ENCODE results near the gene ARPC4. TPM values are rescaled to one million over a fixed set of nuclear protein-coding genes. Genes with fewer than 3 reads are reported as not detected.
A peak's percentile ranks its signal among the peaks of the same experiment; 100 is the strongest.
"Not testable (repeated sequence)": the region's sequence is repeated elsewhere in the genome, so short reads cannot be mapped to it uniquely, and the experiment has no call there.

Gene ARPC4
- total RNA-seq, 4 donors from 2014 or later, result 96.3 to 169 (median 125) TPM

DNA sequence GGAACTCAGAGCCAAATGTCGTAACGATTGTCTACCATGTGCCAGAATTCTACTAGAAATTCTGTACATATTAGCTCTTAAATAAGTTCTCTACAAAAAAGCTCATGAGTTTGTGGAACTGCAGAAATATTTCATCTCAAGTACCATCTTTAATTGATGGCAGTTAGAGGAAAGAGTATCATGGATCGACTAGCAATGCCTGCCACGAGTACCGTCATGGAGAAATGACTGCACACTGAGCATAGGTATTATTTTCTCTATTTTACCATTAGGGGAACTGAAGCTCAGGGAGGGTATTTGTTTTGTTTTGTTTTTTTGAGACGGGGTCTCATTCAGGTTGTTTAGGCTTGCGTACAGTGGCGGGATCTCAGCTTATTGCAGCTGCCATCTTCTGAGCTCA is 48.1 kb downstream of the ARPC4 start:
- Histone ChIP-seq H3K4me1 (peaks cover 0 to 16% (median 9%) of the 10 kb centered on the region in 4 donors), H3K27me3 (no peaks in the 10 kb centered on the region), H3K27ac (no peak overlapping the region), H3K36me3 (peaks cover 0 to 57% (median 15%) of the 10 kb centered on the region in 3 donors), H3K9me3 (no peaks in the 10 kb centered on the region), H3K4me3 (no peak overlapping the region)
- 74 to 80% methylated on average over 8 of the region's 8 CpGs for WGBS, 2 donors
- no peak for DNase-seq (ENCODE audit: low spot score in 2 of 2)
- TF ChIP-seq EP300 (IDR thresholded peaks at IDR 0.05) (no peak), POLR2A (IDR thresholded peaks at IDR 0.05) (no peak)
- TF ChIP-seq, protein P1, sequence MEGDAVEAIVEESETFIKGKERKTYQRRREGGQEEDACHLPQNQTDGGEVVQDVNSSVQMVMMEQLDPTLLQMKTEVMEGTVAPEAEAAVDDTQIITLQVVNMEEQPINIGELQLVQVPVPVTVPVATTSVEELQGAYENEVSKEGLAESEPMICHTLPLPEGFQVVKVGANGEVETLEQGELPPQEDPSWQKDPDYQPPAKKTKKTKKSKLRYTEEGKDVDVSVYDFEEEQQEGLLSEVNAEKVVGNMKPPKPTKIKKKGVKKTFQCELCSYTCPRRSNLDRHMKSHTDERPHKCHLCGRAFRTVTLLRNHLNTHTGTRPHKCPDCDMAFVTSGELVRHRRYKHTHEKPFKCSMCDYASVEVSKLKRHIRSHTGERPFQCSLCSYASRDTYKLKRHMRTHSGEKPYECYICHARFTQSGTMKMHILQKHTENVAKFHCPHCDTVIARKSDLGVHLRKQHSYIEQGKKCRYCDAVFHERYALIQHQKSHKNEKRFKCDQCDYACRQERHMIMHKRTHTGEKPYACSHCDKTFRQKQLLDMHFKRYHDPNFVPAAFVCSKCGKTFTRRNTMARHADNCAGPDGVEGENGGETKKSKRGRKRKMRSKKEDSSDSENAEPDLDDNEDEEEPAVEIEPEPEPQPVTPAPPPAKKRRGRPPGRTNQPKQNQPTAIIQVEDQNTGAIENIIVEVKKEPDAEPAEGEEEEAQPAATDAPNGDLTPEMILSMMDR (IDR thresholded peaks at IDR 0.05), result no peak

DNA sequence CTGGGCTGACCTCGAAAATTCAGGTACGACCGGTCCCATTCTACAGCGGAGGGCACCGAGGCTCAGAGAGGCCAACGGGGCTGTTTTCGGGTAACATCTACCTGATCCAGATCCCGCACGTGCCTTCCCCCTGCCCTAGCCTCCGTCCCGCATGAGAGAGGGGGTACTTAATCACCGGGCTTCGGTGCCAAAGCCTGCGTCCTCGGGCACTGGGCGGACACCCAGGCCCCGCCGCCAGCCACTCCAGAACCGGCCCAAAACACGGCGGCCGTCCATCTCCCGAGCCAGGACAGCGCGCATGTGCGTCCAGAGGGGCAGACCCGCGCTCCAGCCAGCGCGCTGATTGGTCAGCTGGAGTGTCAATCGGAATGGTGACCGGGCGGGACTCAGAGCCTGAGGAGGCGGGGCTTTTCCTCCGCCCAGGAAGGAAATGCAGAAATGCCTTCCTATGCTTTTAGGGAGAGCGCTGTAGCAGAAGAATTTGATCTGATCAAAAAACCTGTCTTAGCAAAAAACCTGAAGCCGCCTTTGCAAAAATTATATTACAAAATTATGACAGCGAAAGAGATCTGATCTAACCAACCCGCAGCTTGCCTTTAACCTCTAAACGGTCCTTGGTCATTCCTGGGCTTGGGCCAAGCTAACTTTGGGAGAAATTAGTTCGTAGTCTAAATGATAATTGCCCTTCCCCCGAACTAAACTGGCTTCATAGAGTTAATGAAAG is 51.0 kb downstream of the ARPC4 start, which contains the start of gene RPUSD3:
RPUSD3 (minus strand) TSS at position 294 of the 724 bp plus-strand sequence; CDS start at position 276, 18 bp downstream.
- peak in 1 of 2 donors; percentile 92 for TF ChIP-seq EP300 (IDR thresholded peaks at IDR 0.05)
- peak in 1 of 2 donors; percentile 84 for TF ChIP-seq POLR2A (IDR thresholded peaks at IDR 0.05)
- TF ChIP-seq, protein P1 (IDR thresholded peaks at IDR 0.05), result no peak
- whole genome bisulfite sequencing, 2 donors, result 0 to 1% methylated on average over 28 to 41 of the region's 42 CpGs
- H3K9me3 ChIP-seq, result no peaks in the 10 kb centered on the region
- peak; percentile 98 to 99 for DNase-seq (ENCODE audit: low spot score in 2 of 2)
- H3K27me3 ChIP-seq, result no peaks in the 10 kb centered on the region
- H3K4me1 ChIP-seq, result peaks cover 0 to 16% (median 9%) of the 10 kb centered on the region in 4 donors
- peak within 1 kb of the TSS; percentile 37 to 90 (median 80) for H3K27ac ChIP-seq
- H3K4me3 ChIP-seq, result peak within 1 kb of the TSS; percentile 60 to 85 (median 77)
- H3K36me3 ChIP-seq, result peaks cover 0 to 32% (median 15%) of the 10 kb centered on the region in 3 donors

DNA sequence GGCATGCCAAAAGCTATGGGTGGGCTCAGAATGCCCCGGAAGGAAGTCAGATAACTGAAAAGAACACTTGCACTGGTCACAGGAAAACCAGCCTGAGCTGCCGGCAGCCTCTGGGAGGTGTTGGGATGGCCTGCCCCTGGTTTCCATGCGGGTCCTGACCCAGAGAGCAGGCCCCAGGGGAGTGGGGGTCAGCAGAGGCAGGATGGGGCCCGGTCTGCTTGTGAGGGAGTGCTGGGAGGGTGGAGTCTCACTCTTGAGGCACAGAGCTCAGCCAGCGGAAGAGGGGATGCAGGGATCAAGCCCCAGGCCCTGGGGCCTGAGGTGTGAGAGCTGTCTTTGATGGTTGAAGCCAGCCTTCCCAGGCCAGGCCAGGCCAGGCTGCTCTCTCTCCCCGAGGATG is 53.3 kb downstream of the ARPC4 start:
- peaks cover 0 to 8% (median 4%) of the 10 kb centered on the region in 3 donors for H3K36me3 ChIP-seq
- H3K27me3 ChIP-seq, result no peaks in the 10 kb centered on the region
- TF ChIP-seq, protein P1 (IDR thresholded peaks at IDR 0.05), result no peak
- TF ChIP-seq POLR2A (IDR thresholded peaks at IDR 0.05) (no peak), EP300 (IDR thresholded peaks at IDR 0.05) (no peak)
- no peak overlapping the region for H3K27ac ChIP-seq
- no peak overlapping the region for H3K4me3 ChIP-seq
- no peaks in the 10 kb centered on the region for H3K9me3 ChIP-seq
- no peak for DNase-seq (ENCODE audit: low spot score in 2 of 2)
- 43 to 67% methylated on average over 6 of the region's 6 CpGs for WGBS, 2 donors
- H3K4me1 ChIP-seq, result peaks cover 0 to 16% (median 9%) of the 10 kb centered on the region in 4 donors

DNA sequence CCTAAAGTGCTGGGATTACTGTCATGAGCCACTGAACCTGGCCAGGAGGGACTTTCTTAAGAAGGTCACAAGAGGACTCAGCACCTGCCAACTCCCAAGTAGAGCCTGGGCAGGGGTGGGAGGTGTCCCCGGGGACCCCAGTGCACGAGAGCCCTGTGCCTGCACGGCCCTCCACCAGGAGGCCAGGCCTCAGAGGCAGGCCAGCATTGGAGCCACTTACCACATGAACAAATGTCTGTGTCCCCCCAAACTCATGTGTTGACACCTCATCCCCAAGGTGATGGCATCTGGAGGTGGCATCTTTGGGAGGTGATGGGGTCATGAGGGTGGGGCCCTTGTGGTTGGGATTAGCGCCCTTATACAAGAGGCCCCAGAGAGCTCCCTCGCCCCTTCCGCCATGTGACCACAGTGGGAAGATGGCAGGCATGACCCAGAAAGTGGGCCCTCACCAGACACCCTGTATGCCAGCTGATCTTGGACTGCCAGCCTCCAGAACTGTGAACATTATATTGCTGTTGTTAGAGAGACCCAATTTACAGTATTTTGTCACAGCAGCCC is 54.1 kb downstream of the ARPC4 start:
- 92 to 93% methylated on average over 6 of the region's 6 CpGs for WGBS, 2 donors
- no peak overlapping the region for H3K27ac ChIP-seq
- TF ChIP-seq, protein P1 (IDR thresholded peaks at IDR 0.05), result no peak
- TF ChIP-seq POLR2A (IDR thresholded peaks at IDR 0.05) (no peak), EP300 (IDR thresholded peaks at IDR 0.05) (no peak)
- H3K4me3 ChIP-seq, result no peak overlapping the region
- H3K36me3 ChIP-seq, result peaks cover 0 to under 1% (median 0%) of the 10 kb centered on the region in 3 donors
- H3K4me1 ChIP-seq, result peaks cover 0 to 16% (median 9%) of the 10 kb centered on the region in 4 donors
- no peaks in the 10 kb centered on the region for H3K27me3 ChIP-seq
- H3K9me3 ChIP-seq, result no peaks in the 10 kb centered on the region
- DNase-seq (ENCODE audit: low spot score in 2 of 2), result no peak

DNA sequence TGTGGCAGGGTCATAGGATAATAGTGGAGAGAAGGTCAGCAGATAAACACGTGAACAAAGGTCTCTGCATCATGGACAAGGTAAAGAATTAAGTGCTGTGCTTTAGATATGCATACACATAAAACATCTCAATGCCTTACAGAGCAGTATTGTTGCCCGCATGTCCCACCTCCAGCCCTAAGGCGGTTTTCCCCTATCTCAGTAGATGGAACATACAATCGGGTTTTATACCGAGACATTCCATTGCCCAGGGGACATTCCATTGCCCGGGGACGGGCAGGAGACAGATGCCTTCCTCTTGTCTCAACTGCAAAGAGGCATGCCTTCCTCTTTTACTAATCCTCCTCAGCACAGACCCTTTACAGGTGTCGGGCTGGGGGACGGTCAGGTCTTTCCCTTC is 55.0 kb downstream of the ARPC4 start:
- H3K36me3 ChIP-seq; H3K4me3 ChIP-seq; H3K27ac ChIP-seq; DNase-seq (ENCODE audit: low spot score in 2 of 2); H3K9me3 ChIP-seq; H3K27me3 ChIP-seq: not testable (repeated sequence)
- 43 to 61% methylated on average over 9 of the region's 9 CpGs for WGBS, 2 donors
- peaks cover 0 to 17% (median 4%) of the 10 kb centered on the region in 4 donors for H3K4me1 ChIP-seq
